A172 (cell line): ENCODE data around the gene BLID. TPM values are rescaled to one million over a fixed set of nuclear protein-coding genes. Genes with fewer than 3 reads are reported as not detected.

ENCODE experiments used
- DNase-seq: peaks from one replicate; pipeline ENCODE4 v3.0.0-alpha.2; 2015; ENCODE audit warnings: low spot score
- total RNA-seq: library from RNA; depleted of rRNA; stranded (reverse); fragments of >200 nt; shearing (Covaris generic); gene quantifications from 2 replicates; pipeline ENCODE4 v1.2.3, GENCODE V29; 2014

Gene BLID
- total RNA-seq, 1 experiment from 2014 or later = 1.5 TPM

DNA sequence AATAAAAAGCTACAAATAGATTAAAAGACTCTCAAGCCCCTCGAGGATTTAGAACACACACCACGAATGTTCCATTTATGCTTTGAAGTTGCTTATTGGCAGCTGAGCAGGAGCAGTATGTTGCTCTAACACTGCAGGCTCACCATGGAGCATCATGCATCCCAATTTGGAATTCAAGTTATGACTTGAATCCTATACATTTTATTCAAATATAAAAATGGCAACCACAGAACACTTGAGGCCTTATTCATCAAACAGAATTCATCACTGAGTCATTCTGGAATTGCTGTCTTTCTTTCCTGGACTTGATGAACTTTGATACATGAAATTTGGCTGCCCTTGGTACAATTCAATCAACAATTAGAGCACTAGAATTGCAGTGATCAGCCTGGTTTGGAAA is 24.5 kb upstream of the BLID start:
- no peak for DNase-seq

DNA sequence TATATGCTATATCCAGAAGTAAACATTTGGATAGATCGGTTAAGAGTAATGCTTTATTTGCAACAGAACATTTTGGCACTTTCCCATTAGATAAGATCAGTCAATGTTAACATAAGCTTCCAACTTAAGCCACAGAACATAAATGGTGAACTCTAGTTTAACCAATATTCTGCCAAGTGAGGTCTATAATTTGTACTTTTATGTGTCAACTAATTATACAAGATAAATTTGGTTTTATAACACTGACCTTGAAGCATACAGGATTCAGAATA is 23.5 kb upstream of the BLID start:
- no peak for DNase-seq

DNA sequence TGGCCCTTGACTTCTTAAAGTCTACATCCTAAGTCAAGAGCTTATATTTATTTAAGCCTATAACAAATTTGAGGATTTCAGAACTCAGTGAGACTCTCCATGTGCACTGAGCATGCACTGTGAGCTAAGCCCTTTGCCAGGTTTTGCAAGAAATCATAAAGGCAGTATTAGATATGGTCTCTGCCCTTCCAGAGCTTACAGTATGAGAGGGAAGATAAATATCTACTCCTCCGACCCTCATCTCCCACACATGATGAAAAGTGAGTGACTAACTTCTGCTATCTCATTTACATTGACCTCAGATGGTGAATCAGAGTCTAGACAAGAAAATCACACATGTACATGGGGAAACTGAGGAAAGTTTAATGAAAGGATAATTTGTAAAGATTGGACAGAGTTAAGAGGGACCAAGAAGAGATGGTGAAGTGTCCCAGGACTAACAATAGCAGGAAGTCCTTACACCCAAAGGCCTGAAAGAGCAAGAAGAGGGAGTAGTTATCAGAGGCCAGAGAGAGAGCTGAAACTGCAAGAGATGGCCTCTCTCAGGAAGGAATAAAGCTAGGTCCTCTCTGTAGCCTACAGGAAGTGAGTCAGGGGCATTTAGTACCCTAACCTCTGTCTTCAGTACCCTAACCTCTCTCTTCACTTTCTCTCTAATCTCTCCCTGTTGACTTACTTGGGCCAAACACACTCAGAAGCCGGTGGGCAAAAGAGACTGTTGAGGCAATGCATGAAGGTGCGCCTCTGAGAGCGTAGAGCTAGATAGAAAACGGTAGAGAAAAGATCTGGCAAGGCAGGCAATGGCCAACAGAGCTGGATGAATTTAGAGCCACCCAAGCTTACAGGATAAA is 23.0 kb upstream of the BLID start:
- DNase-seq = no peak

DNA sequence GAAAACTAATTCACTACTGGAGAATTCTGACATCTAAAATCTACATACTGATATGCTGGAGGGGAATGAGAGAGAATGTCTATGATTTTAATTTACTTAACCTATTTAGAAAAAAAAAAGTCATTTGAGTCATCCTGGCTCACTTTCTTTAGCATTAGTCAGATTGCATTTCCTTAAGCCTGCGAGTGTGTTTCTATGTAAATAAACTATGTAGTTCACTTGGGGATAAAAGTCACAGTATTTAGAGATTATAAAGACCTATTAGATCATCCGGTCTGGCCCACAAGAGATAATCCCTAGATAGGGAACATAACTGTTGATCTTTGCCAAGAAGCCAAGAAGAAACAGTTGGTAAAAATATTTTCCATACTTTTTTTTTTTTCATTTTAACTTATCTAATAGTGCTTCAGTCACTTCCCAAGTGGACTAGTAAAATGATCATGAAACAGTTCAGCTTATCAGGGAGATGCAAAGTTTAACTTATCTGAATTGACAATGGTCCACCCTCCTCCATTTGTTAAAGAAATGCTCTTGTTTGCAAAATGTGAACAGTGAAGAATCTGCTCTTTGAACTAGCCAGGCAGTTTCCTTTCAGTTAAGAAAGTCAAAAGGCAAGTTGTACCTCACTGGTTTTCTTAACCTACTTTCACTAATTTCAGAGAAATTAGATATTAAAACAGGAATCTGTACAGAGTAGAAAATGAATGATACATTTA is 21.2 kb upstream of the BLID start:
- peak; percentile 78 for DNase-seq

DNA sequence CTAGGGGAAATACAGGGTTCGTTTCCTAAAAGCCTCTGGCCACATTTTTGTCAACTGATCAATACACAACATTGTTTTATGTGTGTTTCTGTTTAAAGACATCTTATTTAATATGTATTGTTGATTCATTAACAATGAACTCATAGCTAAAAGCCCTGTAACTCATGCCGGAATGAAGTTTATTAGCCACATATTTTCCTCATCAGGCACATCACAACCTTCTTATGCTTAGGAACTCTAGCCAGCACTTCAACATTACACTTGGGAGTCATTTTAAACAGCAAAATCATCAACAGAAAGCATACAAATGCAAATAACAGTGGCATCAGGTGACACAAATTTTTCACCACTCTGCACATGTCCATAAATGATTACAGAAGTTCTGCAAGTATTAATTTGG is 15.1 kb upstream of the BLID start:
- DNase-seq = no peak

DNA sequence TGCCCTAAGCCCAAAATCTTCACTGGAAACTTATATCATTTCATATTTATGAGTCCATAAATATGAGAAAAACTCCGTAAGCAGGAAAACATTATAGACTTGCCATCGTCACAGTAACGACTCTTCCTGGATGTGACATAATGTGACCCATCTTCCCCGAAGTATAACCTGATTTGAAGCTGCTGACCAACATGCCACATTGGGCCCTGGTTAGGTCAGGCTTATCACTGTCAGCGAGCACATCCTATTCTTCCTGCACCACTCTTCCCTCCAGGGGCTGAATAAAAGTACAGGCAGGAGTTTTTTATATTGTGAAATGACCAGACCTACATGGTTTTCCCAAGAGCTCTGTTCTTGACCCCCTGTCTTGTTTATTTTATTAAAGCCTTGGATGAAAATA is 12.1 kb upstream of the BLID start:
- DNase-seq = no peak

DNA sequence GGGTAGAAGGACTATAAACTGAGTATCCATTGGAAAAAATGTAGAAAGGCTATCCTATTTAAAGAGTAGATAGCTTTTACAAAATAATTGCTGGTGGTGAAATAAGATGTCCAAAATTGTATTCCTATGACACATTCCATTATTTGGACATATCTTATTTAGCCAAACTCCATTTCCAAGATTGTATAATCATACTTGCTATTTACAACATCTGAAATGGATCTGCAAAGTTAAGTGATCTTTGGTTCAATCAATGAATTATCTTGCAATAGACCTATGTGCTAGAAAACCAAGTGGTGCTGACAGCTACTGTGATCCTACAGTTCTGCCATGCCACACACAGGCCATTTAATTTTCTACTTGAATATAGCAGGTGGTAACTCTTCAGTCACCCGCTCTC is 11.0 kb upstream of the BLID start:
- no peak for DNase-seq

DNA sequence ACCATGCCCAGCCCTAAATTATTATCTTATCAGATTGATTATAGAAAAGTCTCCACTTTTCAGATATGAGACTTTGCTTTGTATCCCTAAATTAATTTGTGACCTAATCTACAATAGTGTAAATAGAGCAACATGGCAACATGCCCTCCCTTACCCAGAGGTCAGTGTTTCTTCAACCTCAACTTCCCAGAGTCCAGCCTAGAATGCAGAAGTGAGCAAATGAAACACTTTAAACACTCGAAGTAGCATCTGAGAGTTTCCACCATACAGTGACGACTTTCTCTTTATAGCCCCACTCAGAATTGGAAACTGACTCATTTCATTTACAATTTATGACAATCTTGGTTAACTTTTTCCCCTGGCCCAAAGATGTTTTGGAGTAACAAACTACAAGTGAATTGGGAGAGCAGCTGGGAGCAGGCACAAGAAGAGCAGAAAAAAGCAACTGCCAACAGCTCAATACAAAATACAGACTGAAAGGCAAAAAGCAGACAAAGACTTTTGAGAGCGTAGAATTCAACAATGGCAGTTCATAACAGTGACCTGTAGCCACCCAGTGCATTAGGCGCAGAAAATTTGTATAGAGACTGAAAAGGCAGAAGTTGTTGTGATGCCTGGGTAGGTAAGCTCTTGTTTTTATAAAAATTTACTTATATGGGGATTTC is 10.1 kb upstream of the BLID start:
- no peak for DNase-seq

DNA sequence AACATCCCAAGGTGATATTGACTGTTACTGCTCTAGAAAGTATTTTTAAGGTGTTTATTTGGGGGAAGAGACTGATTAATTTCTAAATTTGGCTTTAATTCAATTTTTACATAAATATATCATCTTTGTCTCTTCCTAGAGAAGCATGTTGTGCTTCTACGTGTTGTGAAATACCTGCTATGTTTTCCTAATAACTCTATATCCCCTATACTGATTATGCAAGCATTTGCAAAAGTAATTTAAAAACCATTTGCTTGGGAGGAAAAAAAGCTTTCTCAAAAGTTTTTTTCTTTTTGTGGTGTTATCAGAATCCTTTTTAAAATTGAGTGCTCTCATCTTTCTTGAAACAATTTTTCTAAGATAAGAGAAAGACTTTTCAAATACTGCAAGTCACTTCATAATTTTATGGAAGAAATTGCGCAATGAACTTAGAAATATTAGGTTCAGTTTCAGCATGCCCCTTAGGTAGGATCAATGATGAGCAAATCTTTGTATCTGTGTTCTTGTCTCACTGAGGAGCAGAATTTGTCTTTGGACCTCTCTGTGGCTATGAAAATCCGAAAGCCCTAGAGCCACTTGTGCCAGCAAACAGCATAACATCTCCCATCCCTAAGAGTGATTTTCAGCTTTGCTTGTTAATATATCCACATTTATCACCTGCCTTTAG is 7.4 kb upstream of the BLID start:
- no peak for DNase-seq

DNA sequence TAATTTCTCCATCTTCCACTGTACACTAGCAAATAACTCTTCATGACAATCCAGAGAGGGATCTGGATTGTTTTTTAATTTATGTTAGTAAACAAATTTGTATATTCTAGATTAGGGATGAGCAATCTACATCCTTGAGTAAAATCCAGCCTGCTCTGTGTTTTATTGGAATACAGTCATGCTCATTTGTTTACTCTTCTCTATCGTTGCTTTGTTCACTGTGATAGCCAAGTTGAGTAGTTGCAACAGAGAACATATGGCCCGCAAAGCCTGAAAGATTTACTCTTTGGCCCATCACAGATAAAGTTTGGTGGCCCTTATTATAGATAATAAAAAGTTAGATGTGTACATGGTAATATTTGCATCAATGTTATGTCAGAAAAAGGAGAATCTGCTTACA is 6.2 kb upstream of the BLID start:
- no peak for DNase-seq

DNA sequence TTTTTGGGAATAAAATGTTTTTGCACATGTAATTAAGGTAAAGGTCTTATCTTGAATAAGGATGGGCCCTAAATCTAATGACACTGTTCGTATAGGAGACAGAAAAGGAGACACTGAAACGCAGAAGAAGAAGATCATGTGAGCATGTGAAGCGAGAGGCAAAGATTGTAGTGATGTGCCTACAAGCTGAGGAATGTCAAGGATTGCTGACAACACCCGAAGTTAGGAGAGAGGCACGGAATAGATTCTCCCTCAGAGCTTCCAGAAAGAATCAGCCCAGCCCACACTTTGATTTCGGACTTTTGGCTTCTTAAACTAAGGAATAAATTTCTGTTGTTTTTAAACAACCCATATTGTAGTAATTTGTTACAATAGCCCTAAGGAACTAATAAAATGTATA is 4.1 kb upstream of the BLID start:
- no peak for DNase-seq

DNA sequence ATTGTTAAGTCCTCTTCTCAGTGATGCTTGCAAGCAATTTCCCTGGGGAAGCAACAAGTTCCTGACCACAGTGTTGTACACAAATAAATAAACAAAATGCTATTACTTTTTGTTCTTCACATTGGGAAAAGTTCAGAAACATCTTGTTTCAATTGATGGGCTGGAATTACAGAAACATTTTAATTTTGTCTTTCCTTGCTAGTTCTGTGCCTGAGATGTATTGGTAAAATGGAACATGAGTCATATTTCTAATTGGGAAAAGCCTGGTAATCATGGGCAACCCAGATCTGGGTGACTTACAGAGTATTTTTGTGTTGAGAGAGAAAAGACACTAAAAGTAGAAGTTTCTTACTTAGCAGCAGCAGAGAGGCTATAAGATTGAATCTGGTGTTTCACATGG is 576 bp upstream of the BLID start:
- DNase-seq = no peak

DNA sequence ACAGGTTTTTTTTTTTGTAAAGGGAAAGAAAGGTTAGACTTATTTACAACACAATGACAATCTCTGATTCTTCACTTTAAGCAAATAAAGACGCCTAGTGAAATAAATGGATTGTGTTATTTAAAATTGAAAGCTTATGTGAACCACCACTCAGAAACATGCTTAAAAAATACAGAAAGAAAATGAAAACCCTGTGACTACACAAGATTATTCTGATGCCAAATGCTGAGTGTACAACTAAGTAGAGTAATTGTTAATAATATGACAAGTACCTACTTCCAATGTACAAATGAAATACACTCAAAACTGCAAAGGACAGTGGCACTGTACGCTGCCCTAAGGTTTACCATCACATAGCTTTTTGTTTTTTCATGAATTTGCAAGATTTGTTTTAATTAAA is 1.0 kb downstream of the BLID start:
- no peak for DNase-seq

DNA sequence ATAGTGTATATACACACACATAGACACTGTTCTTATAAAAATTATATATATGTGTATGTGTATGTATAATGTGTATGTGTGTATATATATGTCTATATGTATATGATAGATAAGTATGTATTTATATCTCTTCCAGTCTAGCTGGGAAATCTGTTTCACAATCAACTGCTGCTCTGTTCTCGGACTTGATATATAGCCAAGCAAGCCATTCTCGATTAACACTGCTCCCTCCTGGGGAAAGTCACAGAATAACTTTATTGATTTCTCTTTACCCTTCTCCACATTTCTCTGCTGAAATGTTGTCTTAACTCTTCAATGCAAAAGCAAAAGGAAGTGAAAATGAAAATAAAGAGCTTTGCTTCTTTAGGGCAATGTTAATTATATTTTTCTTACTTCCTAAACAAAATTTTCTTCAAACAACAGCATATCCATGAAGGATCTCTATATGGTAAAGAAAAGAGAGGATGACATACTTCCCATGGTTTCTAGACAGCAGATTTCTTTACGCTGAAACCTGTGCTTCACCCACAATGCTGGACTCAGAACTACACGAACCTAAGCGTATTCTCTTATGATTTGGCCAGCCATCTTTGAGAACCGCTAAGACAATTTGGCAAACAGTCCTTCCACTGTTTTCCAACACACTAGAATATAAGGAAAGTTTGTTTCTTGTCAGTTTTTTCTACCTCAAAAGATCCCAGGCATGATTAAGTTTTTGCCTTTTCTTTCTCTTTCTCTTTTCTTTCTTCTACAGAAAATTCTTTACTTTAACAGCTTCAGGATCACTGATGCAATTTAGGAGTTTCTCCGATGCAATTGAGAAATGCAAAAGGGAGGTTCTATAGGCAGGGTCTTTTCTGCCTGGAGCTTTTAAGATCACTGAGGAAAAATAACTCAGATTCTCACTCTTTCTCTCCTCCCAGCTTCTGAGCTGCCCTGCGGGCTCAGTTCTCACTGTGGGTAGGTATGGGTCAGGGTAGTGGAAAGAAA is 1.9 kb downstream of the BLID start:
- DNase-seq = no peak

DNA sequence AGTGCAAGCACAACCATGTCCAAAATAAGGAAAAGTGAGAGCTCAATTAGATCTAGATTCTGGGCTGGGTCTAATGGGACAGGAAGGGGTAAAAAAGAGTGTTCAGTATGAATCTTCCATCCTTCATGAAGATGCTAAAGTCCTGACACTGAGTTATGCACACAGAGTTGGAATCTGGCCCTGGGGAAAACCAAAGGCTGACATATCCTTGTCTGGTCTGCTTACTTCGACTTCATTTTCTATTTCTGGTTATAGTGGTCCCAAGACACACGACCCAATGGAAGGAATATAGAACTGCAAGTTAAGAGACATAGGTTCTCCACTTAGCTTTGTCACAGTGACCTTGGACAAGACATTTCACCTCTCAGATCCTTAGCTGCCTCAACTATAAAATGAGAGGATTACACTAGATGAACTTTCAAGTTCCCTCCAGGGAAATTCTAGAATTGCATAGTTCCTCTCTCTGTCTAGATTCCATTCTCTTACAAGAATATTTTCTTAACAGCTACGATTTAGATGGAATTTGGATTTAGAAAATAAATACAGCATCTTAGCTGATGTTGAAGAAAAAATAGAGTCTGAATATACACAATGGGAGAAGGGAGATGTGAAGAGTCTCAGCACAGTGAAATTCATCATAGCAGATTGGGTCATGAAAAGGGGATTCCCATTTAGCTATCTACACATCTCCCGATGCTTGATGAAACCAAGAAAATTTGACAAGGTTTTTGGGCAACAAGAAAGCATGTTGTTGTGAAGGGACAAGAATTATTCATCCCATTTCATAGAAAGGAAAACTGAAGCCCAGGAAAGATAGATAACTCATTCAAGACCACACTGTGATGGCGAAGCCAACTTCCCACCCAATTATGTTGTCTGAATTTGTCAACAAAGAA is 3.3 kb downstream of the BLID start:
- DNase-seq = no peak

DNA sequence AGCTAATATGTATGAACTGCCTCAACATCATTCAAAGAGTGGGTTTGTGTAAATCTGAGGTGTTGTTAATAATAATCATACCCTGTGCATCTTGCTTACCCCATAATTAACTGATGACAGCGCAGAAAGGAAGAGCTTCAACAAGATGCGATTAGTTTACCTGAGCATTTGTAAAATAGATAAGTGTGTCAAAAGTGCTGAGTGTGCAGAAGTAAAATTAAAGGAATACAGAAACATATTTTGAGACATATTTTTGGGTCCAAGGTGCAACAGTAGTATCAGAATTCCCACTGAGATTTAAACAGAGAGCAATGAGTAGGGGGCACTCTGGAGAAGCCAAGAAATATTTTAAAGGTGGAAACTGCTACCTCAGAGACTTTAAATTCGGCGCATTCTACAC is 6.1 kb downstream of the BLID start:
- no peak for DNase-seq

DNA sequence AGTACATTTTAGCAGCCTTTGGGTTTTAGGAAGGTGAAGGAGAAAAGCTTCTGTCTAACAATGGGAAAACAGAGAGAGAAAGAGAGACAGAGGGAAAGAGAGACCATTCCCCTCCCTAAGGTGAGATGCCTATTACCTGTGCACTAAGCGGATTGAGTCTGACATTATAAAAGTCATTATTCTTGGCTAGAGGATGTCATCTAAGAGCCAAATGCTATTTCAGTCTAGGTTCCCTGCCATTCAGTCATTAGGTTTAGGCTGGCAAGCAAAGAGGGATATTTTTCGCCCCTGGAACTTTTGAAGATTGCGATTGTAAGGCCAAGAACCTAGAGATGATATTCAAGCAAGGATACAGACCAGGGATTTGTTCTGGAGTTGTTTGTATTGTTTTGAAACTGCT is 7.2 kb downstream of the BLID start:
- no peak for DNase-seq

DNA sequence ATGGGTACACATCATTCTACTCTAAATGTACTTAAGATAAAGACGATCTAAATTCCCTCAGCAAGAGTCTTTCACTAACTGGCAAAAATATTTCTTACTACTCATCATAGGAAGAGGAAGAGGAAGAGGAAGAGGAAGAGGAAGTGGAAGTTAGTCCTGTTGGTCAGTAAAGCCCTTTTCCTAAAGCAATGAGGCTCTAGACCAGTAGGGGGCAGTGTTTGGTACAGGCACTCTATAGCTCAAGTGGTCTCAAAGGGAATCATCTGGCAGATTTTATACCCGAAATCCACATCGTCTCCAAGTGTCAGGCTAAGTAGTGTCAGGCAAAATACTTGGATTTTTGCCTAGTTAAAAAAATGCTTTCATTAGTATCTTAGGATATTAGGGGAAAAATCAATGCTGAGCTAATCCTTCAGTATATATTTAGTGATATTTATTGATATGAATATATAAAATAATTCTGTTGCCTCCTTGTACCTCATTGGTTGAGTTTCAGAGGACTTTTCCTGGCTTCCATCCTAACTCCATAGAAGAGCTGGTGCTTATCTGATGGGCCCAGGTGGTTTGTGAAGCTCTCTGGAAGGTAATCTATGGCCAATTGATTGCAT is 7.7 kb downstream of the BLID start:
- peak; percentile 62 for DNase-seq

DNA sequence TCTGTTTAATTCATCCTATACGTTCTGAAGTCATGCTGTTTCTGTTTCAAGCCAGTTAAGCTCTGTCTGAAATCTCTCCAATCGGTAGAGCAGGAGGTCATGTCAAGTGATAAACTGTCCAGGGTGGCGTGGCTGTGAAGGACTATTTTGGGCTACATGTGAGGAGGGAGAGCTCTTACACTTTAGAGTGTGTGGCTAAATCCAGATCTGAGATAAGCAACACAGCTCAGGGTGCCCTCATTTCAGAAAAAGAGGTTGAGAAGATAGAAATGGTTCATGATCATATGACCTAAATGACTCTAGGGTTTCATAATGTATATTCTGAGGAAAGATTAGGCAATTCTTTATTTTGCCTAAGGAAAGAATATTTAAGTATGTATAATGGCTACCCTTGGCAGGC is 8.4 kb downstream of the BLID start:
- DNase-seq = no peak

DNA sequence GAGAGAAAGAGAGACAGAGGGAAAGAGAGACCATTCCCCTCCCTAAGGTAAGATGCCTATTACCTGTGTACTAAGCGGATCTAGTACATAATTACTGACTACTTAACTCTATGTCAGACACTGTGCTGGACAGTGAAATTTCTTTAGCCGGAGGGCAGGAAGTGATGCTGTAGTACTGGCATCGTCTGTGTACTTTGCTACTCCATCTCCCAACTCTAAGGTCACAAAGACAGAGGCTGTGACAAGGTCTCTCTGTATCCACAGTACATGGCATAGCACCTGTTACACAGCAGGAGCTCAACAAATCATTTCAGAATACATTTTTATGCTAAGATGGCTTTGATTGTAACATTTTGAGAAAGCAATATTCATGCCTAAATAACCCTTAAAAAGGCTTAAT is 9.0 kb downstream of the BLID start:
- DNase-seq = no peak
